ENCODE results near the gene ICE2. TPM values are rescaled to one million over a fixed set of nuclear protein-coding genes. Genes with fewer than 3 reads are reported as not detected.

The ICE2 gene
- polyA plus RNA-seq, 1 of the 3 experiments (the other 2 are of a cell fraction): 19.0 TPM

- H3K27ac ChIP-seq (ENCODE audit: low read depth in 2 of 2, low read length in 1 of 2): peak overlapping the region; percentile 62 to 73
- H3K79me2 ChIP-seq (ENCODE audit: insufficient read depth): peaks cover 28% of the 10 kb centered on the region
- peaks cover 19 to 20% of the 10 kb centered on the region in 2 experiments for H3K36me3 ChIP-seq (replicated peaks in 1 of 2; ENCODE audit: control insufficient read depth in 1 of 2, insufficient read depth in 2 of 2, low read length in 1 of 2)
- no peak for DNase-seq
- H4K20me1 ChIP-seq (ENCODE audit: insufficient read depth): no peaks in the 10 kb centered on the region
- H3K9ac ChIP-seq: peak overlapping the region; percentile 0; the same call in 1 of the 2 replicates
- H3K4me3 ChIP-seq (ENCODE audit: low read depth in 2 of 2, low read length in 1 of 2): no peak overlapping the region
- peaks cover 37% of the 10 kb centered on the region for H3F3A ChIP-seq (replicated peaks; ENCODE audit: insufficient read depth)
- ChIA-PET POLR2A (no interaction called here), CTCF (interaction anchor here (0.8 to 4.7 kb wide), 5 partner anchors 10 to 914 kb away, joined by 3 to 46 read pairs (median 4); no protein-coding TSS in a partner anchor)
- H3K9me2 ChIP-seq: no peaks in the 10 kb centered on the region
- no peaks in the 10 kb centered on the region for H3K9me3 ChIP-seq
- H3K4me1 ChIP-seq (ENCODE audit: control insufficient read depth in 1 of 2, insufficient read depth in 2 of 2, low read depth in 1 of 2, low read length in 1 of 2): peaks cover 5 to 6% of the 10 kb centered on the region in 2 experiments; a peak in 3 of 4 replicates
- 22% methylated on average over 3 of the region's 3 CpGs for WGBS (ENCODE audit: low lambda C conversion rate)
- H3K4me2 ChIP-seq: no peak overlapping the region; the same call in 1 of the 2 replicates
- no peak overlapping the region for H2AFZ ChIP-seq (ENCODE audit: low read depth)
- peak; percentile 61 for TF ChIP-seq FOSL2 (IDR thresholded peaks at IDR 0.05; ENCODE audit: borderline replicate concordance, low read depth)
- no peak for TF ChIP-seq NRF1 (IDR thresholded peaks at IDR 0.05; ENCODE audit: low read depth, low read length)
- peak; percentile 79 for TF ChIP-seq TCF12 (IDR thresholded peaks at IDR 0.05)
- TF ChIP-seq EP300 (IDR thresholded peaks at IDR 0.05; ENCODE audit: borderline replicate concordance in 1 of 2, low read depth in 1 of 2, low read length in 1 of 2): 0 out of 4 replicates have a peak, but pooled peaks of 1 of the 2 experiments have one; percentile 46
- TF ChIP-seq JUND (IDR thresholded peaks at IDR 0.05): peak; percentile 57
- TF ChIP-seq MEF2A (IDR thresholded peaks at IDR 0.05; ENCODE audit: borderline replicate concordance, low read depth): no peak
- no peak for TF ChIP-seq YY1 (IDR thresholded peaks at IDR 0.05; ENCODE audit: low read depth)
- TF ChIP-seq SMC3 (IDR thresholded peaks at IDR 0.05; ENCODE audit: low read depth, low read length): 0 out of 2 replicates have a peak, but pooled peaks have one; percentile 2
- no peak for TF ChIP-seq FOXJ3 (CRISPR knock-in tag; IDR thresholded peaks at IDR 0.05)
- TF ChIP-seq PBX3 (IDR thresholded peaks at IDR 0.05): peak; percentile 65
- TF ChIP-seq EZH2phosphoT487 (IDR thresholded peaks at IDR 0.05; ENCODE audit: borderline replicate concordance, low read depth): no peak
- no peak for TF ChIP-seq RXRA (IDR thresholded peaks at IDR 0.05; ENCODE audit: borderline replicate concordance, low read depth)
- H3K27me3 ChIP-seq (ENCODE audit: insufficient read depth): no peaks in the 10 kb centered on the region
Observed at GRCh38 chr15:60442763-60443162, 36.2 kb downstream of the ICE2 start.

GRCh38 chr15:60442031-60442650 is 36.8 kb downstream of the ICE2 start:
- Histone ChIP-seq H3K4me2 (0 out of 2 replicates have a peak overlapping the region, but pooled peaks have one; percentile 21), H3K27me3 (ENCODE audit: insufficient read depth) (no peaks in the 10 kb centered on the region), H3K27ac (ENCODE audit: low read depth in 2 of 2, low read length in 1 of 2) (peak overlapping the region; percentile 62 to 73; a peak in 3 of 4 replicates), H3K9me3 (no peaks in the 10 kb centered on the region), H3K79me2 (ENCODE audit: insufficient read depth) (peaks cover 28% of the 10 kb centered on the region), H2AFZ (ENCODE audit: low read depth) (no peak overlapping the region), H3K4me3 (ENCODE audit: low read depth in 2 of 2, low read length in 1 of 2) (no peak overlapping the region), H3K9ac (no peak overlapping the region; the same call in 1 of the 2 replicates), H4K20me1 (ENCODE audit: insufficient read depth) (no peaks in the 10 kb centered on the region), H3K4me1 (ENCODE audit: control insufficient read depth in 1 of 2, insufficient read depth in 2 of 2, low read depth in 1 of 2, low read length in 1 of 2) (peaks cover 5 to 6% of the 10 kb centered on the region in 2 experiments; a peak in 3 of 4 replicates), H3K36me3 (replicated peaks in 1 of 2; ENCODE audit: control insufficient read depth in 1 of 2, insufficient read depth in 2 of 2, low read length in 1 of 2) (peaks cover 15 to 16% of the 10 kb centered on the region in 2 experiments), H3K9me2 (no peaks in the 10 kb centered on the region), H3F3A (replicated peaks; ENCODE audit: insufficient read depth) (peaks cover 32% of the 10 kb centered on the region)
- WGBS (ENCODE audit: low lambda C conversion rate): 74% methylated on average over 2 of the region's 2 CpGs
- TF ChIP-seq USF1 (IDR thresholded peaks at IDR 0.05; ENCODE audit: borderline replicate concordance, low read depth) (peak; percentile 26; the same call in 1 of the 2 replicates), CHD2 (IDR thresholded peaks at IDR 0.05; ENCODE audit: low read length, partially characterized antibody) (no peak)
- DNase-seq: no peak
- POLR2A ChIA-PET: no interaction called here
- CTCF ChIA-PET: interaction anchor here (0.8 to 4.7 kb wide), 5 partner anchors 9 to 913 kb away, joined by 3 to 46 read pairs (median 3); no protein-coding TSS in a partner anchor
